ENCODE data around the gene ARRDC1. TPM values are rescaled to one million over a fixed set of nuclear protein-coding genes. Genes with fewer than 3 reads are reported as not detected.
A peak's percentile ranks its signal among the peaks of the same experiment; 100 is the strongest.

Gene ARRDC1
- total RNA-seq, 4 donors from 2014 or later, result 79.2 to 143 (median 85.8) TPM

DNA sequence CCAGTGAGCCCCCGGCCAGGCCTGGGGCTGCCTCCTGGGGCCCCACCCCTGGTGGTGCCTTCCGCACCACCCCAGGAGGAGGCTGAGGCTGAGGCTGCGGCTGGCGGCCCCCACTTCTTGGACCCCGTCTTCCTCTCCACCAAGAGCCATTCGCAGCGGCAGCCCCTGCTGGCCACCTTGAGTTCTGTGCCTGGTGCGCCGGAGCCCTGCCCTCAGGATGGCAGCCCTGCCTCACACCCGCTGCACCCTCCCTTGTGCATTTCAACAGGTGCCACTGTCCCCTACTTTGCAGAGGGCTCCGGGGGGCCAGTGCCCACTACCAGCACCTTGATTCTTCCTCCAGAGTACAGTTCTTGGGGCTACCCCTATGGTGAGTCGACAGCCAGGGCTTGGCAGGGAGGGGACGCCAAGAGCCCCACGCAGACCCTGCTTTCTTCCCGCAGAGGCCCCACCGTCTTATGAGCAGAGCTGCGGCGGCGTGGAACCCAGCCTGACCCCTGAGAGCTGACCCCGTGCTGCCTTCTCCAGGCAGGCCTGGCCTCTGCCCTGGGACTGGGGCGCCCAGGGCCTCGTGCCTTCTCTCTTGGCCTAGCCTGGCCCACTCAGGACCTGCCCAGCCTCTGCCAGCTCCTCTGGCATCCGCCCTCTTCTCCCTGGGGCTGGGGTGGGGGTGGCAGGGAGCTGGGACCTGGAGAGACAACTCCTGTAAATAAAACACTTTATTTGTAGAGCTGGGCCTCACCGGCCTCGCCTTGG, 9.3 kb downstream of the ARRDC1 start:
- no peak overlapping the region for H3K4me3 ChIP-seq
- H3K27me3 ChIP-seq, result no peaks in the 10 kb centered on the region
- peaks cover 60% of the 10 kb centered on the region for H3K4me1 ChIP-seq
- H3K27ac ChIP-seq, result peak overlapping the region; percentile 56
- DNase-seq (ENCODE audit: low spot score in 2 of 2), result no peak
- WGBS, result 86% methylated on average over 18 of the region's 25 CpGs
- TF ChIP-seq, protein P1, sequence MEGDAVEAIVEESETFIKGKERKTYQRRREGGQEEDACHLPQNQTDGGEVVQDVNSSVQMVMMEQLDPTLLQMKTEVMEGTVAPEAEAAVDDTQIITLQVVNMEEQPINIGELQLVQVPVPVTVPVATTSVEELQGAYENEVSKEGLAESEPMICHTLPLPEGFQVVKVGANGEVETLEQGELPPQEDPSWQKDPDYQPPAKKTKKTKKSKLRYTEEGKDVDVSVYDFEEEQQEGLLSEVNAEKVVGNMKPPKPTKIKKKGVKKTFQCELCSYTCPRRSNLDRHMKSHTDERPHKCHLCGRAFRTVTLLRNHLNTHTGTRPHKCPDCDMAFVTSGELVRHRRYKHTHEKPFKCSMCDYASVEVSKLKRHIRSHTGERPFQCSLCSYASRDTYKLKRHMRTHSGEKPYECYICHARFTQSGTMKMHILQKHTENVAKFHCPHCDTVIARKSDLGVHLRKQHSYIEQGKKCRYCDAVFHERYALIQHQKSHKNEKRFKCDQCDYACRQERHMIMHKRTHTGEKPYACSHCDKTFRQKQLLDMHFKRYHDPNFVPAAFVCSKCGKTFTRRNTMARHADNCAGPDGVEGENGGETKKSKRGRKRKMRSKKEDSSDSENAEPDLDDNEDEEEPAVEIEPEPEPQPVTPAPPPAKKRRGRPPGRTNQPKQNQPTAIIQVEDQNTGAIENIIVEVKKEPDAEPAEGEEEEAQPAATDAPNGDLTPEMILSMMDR (IDR thresholded peaks at IDR 0.05), result no peak
- TF ChIP-seq POLR2AphosphoS5 (IDR thresholded peaks at IDR 0.05) (no peak), EP300 (IDR thresholded peaks at IDR 0.05) (no peak), POLR2A (IDR thresholded peaks at IDR 0.05) (no peak)
- peaks cover 24% of the 10 kb centered on the region for H3K36me3 ChIP-seq
- no peaks in the 10 kb centered on the region for H3K9me3 ChIP-seq

DNA sequence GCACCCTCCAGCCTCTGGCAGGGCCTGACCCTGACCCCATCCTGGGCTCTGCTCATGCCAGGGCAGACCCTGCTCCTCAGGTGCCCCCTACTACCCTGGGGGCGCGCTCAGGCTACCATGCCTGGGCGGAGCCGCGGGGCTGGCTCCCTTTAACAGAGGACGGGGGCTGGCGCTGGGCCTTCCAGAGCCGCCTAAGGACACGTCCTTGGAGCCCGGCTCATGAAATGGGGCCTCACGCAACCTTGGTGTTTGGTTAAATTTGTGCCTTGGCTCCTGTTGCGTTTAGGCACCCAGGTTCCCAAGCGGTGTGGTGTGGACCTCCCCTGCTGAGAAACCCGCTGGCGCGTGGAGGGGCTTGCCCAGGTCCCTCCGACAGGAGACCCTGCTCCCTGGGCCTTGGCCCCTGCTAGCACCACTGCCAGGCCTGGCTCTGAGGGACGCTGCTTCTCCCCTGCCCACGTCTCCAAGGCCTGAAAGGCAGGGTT, 9.9 kb downstream of the ARRDC1 start:
- peak overlapping the region; percentile 56 for H3K27ac ChIP-seq
- peaks cover 66% of the 10 kb centered on the region for H3K4me1 ChIP-seq
- H3K4me3 ChIP-seq, result no peak overlapping the region
- no peaks in the 10 kb centered on the region for H3K9me3 ChIP-seq
- peaks cover 24% of the 10 kb centered on the region for H3K36me3 ChIP-seq
- no peaks in the 10 kb centered on the region for H3K27me3 ChIP-seq
- no CpG with 5 or more reads among the region's 19 CpGs for WGBS
- TF ChIP-seq EP300 (IDR thresholded peaks at IDR 0.05), result no peak
- TF ChIP-seq, protein P1 (IDR thresholded peaks at IDR 0.05), result no peak
- no peak for TF ChIP-seq POLR2A (IDR thresholded peaks at IDR 0.05)
- TF ChIP-seq POLR2AphosphoS5 (IDR thresholded peaks at IDR 0.05), result no peak
- DNase-seq (ENCODE audit: low spot score in 2 of 2), result no peak

DNA sequence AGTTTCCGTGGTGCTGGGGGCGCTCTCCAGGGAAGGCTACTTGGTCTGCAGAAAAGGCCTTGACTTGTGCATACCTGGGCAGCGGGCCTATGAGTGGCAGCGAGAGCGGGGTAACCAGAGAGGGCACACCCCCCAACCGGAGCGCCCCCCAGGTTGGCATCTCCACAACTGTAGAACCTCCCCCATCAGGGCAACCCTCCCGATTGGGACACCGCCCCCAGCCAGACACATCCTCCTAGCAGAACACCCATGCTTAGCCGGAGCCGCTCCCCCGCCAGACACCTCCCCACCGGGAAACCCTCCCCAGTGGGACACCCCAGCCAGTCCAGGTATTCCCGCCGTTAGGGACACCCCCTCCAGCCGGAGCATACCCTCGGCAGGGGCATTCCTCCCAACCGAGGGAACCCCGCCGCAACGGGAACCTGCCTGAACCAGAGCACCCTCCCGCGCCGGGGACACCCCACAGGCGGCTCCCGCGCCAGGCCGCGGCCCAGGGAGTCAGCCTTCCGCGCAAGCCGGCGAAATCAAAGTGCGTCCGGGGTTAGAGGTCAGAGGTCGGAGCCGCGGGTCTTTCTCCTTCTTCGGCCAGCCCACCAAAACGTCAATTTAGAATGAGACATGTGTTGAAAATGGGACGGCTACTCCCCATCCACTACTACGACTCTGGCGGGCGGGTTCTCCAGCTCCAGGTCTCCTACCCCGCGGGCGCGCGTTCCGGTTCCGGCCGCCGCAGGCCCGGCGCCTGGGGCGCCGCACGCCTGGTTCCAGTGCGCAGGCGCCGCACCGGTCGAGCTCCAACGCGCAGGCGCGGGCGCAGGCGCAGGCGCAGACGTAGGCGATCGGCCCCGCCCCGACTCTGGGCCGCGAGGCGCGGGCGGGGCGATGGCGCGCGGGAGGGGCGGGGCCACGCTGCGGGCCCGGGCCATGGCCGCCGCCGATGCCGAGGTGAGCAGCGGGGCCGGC, 12.9 kb downstream of the ARRDC1 start, which contains the start of gene EHMT1:
Gene EHMT1, plus strand, starts transcription at position 901 of the 963 bp plus-strand sequence. Its CDS starts 24 bp downstream, at position 925.
- peaks cover 56% of the 10 kb centered on the region for H3K4me1 ChIP-seq

DNA sequence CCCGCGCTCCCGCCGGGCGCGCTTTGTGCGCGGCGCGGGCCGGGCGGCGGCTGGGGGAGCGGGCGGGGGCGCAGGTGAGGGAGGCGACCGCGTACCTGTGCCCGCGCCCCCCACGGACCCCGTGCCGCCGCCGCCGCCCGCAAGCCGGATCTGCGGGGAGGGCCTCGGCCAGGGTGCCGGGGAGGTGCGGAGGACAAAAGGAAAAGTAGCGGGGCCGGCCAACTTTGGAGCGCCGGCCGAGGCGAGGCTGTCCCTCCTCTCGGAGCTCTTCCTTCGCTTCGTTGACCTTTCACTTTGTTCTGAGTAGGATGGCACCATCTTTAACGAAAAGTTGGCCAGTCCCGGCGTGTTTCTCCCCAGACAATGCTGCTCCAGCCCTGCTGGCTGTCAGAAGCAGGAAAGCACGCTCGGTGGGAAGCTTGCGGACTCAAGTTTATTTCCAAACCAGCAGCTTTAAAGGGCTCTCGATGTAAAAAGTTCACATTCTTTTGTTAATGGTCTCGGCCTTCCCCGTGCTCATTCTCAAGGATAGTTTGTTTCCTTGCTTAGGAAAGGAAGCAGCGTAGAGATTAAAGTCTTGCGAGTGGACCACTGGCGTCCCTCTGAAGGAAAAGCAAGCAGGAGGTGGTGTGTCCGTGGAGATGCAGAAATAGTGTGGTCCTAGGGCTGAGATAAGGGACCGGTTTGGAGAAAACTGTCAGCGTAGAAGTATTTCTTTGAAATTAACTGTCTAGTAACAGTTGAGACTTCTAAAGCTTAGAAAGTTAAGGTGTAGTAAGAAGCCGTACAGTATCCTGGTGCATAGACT, 14.0 kb downstream of the ARRDC1 start:
- TF ChIP-seq POLR2A (IDR thresholded peaks at IDR 0.05) (no peak), EP300 (IDR thresholded peaks at IDR 0.05) (no peak), POLR2AphosphoS5 (IDR thresholded peaks at IDR 0.05) (no peak)
- TF ChIP-seq, protein P1 (IDR thresholded peaks at IDR 0.05), result no peak
- no peaks in the 10 kb centered on the region for H3K27me3 ChIP-seq
- peak overlapping the region; percentile 80 for H3K4me3 ChIP-seq
- H3K4me1 ChIP-seq, result peaks cover 54% of the 10 kb centered on the region
- no peak for DNase-seq (ENCODE audit: low spot score in 2 of 2)
- WGBS, result under 1% methylated on average over 28 of the region's 58 CpGs
- peaks cover 14% of the 10 kb centered on the region for H3K36me3 ChIP-seq
- H3K27ac ChIP-seq, result peak overlapping the region; percentile 91
- no peaks in the 10 kb centered on the region for H3K9me3 ChIP-seq

More for the DNA sequence above, 12.9 kb downstream of the ARRDC1 start, which contains the start of gene EHMT1:
- peak in 1 of 2 donors; percentile 88 for DNase-seq (ENCODE audit: low spot score in 2 of 2)
- H3K9me3 ChIP-seq, result no peaks in the 10 kb centered on the region
- H3K36me3 ChIP-seq, result peaks cover 24% of the 10 kb centered on the region
- H3K4me3 ChIP-seq, result peak within 1 kb of the TSS; percentile 80
- H3K27me3 ChIP-seq, result no peaks in the 10 kb centered on the region
- peak in 2 of 3 donors; percentile 24 to 59 for TF ChIP-seq POLR2AphosphoS5 (IDR thresholded peaks at IDR 0.05)
- TF ChIP-seq, protein P1 (IDR thresholded peaks at IDR 0.05), result no peak
- TF ChIP-seq POLR2A (IDR thresholded peaks at IDR 0.05), result peak in 1 of 2 donors; percentile 50
- peak within 1 kb of the TSS; percentile 93 for H3K27ac ChIP-seq
- WGBS, result 0% methylated on average over 22 of the region's 94 CpGs
